Measurements from ENCODE around the gene NUPR2.
"Not testable (repeated sequence)": the region's sequence is repeated elsewhere in the genome, so short reads cannot be mapped to it uniquely, and the experiment has no call there.

Gene NUPR2

GRCh38 chr7:56083150-56083785, 32.9 kb downstream of the NUPR2 start:
- no peak for DNase-seq

DNA sequence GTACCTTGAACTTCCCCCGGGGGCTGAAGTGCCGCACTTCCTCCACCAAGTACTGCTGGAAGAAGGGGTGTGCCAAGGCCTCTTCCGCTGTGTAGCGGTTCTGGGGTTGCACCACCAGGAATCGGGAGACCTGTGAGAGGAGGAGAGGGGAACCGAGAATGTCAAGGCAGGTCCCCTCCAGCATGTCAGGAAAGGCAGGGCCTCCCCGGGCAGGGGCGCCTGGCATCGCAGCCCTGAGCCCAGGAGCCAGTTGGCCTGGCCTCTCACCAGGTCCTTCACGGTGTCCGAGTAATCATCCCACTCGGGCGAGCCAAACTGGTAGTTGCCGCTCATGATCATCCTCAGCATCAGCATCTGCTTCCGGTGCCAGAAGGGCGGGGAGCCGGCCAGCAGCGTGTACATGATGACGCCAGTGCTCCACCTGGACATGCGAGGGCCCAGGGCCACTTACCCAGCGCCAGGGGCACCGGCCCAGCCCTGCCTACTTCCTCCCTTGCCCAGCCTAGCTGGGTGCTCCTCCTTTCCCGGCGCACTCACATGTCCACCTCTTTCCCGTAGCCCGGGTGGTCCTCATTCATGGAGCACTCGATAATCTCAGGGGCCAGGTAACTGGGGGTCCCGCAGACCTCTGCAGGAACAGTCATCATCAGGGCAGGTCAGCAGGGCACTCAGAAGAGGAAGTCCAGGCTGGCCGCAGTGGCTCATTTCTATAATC, 34.4 kb downstream of the NUPR2 start:
- no peak for DNase-seq

DNA sequence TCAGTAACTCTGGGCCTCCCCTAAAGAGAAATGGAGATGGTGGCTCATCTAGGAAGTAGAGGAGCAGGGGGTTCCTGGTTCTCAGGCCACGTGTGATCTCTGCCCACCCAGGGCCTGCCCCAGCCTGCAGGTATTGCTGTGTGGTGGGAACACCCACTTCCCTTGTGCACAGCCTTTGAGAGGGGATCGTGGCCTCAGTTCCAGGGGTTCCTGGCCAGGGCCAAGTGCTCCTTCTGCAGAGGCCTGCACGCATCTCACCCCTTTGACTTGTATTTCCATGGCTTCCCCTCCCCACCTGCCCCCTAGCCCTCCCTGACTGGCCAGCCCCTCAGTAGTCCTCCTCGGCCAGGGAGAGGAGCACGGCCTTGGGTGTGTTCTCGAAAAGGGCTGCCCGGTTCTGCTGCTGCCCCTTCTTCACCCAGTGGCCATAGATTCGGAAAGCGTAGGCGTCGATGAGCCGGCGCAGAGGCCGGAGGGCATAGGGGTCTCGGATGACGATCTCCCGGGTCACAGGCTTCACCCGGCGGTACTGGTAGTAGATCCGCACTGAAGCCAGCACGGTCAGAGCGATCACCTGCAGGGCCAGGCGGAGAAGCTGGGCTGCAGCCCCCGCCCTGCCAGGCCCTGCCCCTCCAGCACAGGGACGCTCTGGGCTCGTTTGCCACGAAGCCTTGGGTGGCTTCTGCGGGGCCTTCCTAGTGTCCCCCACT, 35.3 kb downstream of the NUPR2 start:
- DNase-seq, result not testable (repeated sequence)

DNA sequence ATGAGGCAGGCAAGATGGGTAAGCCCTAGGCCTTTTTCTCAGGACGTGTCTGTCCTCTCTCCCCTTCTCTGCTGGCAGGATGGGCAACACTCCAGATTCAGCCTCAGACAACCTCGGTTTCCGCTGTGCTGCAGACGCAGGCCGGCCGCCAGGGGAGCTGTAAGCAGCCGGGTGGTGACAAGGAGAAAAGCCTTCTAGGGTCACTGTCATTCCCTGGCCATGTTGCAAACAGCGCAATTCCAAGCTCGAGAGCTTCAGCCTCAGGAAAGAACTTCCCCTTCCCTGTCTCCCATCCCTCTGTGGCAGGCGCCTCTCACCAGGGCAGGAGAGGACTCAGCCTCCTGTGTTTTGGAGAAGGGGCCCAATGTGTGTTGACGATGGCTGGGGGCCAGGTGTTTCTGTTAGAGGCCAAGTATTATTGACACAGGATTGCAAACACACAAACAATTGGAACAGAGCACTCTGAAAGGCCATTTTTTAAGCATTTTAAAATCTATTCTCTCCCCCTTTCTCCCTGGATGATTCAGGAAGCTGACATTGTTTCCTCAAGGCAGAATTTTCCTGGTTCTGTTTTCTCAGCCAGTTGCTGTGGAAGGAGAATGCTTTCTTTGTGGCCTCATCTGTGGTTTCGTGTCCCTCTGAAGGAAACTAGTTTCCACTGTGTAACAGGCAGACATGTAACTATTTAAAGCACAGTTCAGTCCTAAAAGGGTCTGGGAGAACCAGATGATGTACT, 36.6 kb downstream of the NUPR2 start:
- DNase-seq, result peak; percentile 59

DNA sequence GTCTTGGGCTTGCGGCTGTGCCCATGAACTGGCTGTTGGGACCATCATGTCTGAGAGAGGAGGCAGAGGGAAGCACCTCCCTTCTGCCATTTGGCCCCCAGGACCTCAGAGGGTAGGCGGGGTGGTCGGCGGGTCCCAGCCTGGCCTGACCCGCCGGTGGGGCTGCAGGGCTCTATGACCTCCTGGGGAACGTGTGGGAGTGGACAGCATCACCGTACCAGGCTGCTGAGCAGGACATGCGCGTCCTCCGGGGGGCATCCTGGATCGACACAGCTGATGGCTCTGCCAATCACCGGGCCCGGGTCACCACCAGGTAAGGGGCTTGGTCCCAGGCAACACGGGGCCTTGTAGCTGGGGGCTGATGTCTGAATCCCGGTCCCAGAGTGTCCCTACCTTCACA, 38.0 kb downstream of the NUPR2 start:
- DNase-seq, result no peak

DNA sequence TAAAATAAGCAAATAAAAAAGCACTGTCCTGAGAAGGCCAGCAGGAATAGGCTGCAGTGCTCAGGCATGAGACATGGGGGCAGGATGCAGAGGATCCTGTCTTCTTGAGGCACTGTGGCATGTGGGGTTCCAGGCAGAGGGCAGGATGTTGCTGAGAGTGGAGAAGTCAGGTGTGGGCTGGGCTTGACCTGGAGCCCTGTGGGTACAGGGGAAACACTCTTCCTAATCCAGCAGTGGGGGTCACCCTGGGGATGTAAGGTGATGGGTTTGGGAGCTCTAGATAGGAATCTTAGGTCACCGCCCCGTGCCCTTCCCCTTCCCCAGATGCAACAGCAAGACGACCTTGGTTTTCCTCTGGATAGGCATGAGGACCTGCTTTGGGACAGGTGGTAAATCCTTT, 38.5 kb downstream of the NUPR2 start:
- no peak for DNase-seq

DNA sequence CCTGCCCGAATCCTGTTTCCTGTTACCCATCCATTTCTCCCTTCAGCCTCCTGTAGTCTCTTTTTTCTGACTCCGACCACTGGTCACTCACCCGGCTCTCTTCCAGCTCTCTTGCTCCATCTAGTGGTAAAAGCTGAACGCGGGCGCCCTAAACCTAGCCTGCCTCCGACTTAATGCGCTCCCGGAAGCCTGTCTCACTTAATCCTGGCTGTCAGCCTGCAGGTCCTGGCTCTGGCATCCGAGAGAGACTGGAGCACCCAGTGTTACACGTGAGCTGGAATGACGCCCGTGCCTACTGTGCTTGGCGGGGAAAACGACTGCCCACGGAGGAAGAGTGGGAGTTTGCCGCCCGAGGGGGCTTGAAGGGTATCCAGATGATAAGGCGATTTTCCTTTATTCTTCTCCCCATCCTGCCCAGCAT, 41.8 kb downstream of the NUPR2 start:
- DNase-seq, result peak; percentile 88

- not testable (repeated sequence) for DNase-seq
These were observed 49.8 kb downstream of the NUPR2 start for GRCh38 chr7:56066376-56066775.
